K562 (cell line): ENCODE results near the gene ZNF749. TPM values are rescaled to one million over a fixed set of nuclear protein-coding genes. Genes with fewer than 3 reads are reported as not detected.

ENCODE experiments used
- DMBX1 ChIP-seq: fragments of 250-450 bp; sonication (Bioruptor Pico); IDR thresholded peaks from 2 replicates; pipeline ENCODE4 v1.8.0; 2022; ENCODE audit warnings: inconsistent platforms, mild to moderate bottlenecking, moderate library complexity, borderline replicate concordance
- ERF ChIP-seq: fragments of 450-650 bp; formaldehyde crosslinking; IDR thresholded peaks from 2 replicates; pipeline ENCODE4 v1.4.0; 2020; ENCODE audit warnings: mild to moderate bottlenecking, mixed read lengths
- FOXJ2 ChIP-seq: fragments of 200-800 bp; sonication (Bioruptor generic); IDR thresholded peaks from 2 replicates; pipeline ENCODE4 v1.6.1; 2016; ENCODE audit warnings: missing genetic modification characterization, missing compliant biosample characterization
- JUN ChIP-seq, 2 experiments: sonication (generic) in 1 of 2; formaldehyde crosslinking in 1 of 2; IDR thresholded peaks; 2 replicates each; pipeline versions ENCODE4 v1.6.1 to v1.8.0; 2012 to 2022; ENCODE audit warnings: borderline replicate concordance in 2 of 2, mild to moderate bottlenecking in 2 of 2, improper control_type of control experiment in 1 of 2, low read depth in 1 of 2, low read length in 1 of 2, missing genetic modification reagents in 1 of 2
- MAFK ChIP-seq: IDR thresholded peaks from 2 replicates; pipeline ENCODE4 v1.6.1; 2011; ENCODE audit warnings: low read length, improper control_type of control experiment
- MYC ChIP-seq, 2 experiments: fragments of 250-450 bp in 1 of 2; sonication (Bioruptor Pico) in 1 of 2; IDR thresholded peaks; 2 replicates each; pipeline versions ENCODE4 v1.5.1 to v1.6.1; 2012 to 2021; ENCODE audit warnings: low read depth in 2 of 2, borderline replicate concordance in 1 of 2, improper control_type of control experiment in 1 of 2, low read length in 1 of 2, mild to moderate bottlenecking in 1 of 2, moderate library complexity in 1 of 2
- NFRKB ChIP-seq: fragments of 450-650 bp; IDR thresholded peaks from 2 replicates; pipeline ENCODE4 v1.6.1; 2016; ENCODE audit warnings: low read depth
- NONO ChIP-seq, 2 experiments: fragments of 200-400 bp in 1 of 2; fragments of 450-650 bp in 1 of 2; formaldehyde crosslinking in 1 of 2; IDR thresholded peaks; 2 replicates each; pipeline ENCODE4 v1.6.1; 2017; ENCODE audit warnings: low read depth in 2 of 2, mild to moderate bottlenecking in 2 of 2, moderate library complexity in 2 of 2, low read length in 1 of 2
- PML ChIP-seq: IDR thresholded peaks from 2 replicates; pipeline ENCODE4 v1.6.1; 2012; ENCODE audit warnings: low read length, inconsistent platforms
- RB1 ChIP-seq: fragments of 450-650 bp; IDR thresholded peaks from 2 replicates; pipeline ENCODE4 v1.6.1; 2017; ENCODE audit warnings: low read depth, mild to moderate bottlenecking
- RNF219 ChIP-seq: fragments of 250-450 bp; sonication (Bioruptor Pico); IDR thresholded peaks from 2 replicates; pipeline ENCODE4 v1.5.0; 2022; ENCODE audit warnings: mild to moderate bottlenecking
- SRSF9 ChIP-seq: fragments of 200-400 bp; formaldehyde crosslinking; IDR thresholded peaks from 2 replicates; pipeline ENCODE4 v1.6.1; 2017; ENCODE audit warnings: low read depth, low read length, borderline replicate concordance
- TFAP4 ChIP-seq: sonication (generic); formaldehyde crosslinking; IDR thresholded peaks from 2 replicates; pipeline ENCODE4 v1.8.0; 2022; ENCODE audit warnings: missing genetic modification reagents, mild to moderate bottlenecking, moderate library complexity, borderline replicate concordance
- ZNF696 ChIP-seq: fragments of 250-450 bp; sonication (Bioruptor Pico); conservative IDR thresholded peaks from 2 replicates; pipeline ENCODE4 v1.4.0; 2020; ENCODE audit warnings: mild to moderate bottlenecking, moderate library complexity
- polyA plus RNA-seq, 8 experiments: library from polyadenylated mRNA; depleted of rRNA in 4 of 8; stranded (reverse) in 5 of 8; unstranded in 3 of 8; fragments of >200 nt; fragmentation: Nextera tagmentation in 2 of 8; fragmentation: Illumina TruSeq in 1 of 8; extraction: Ambion mirVana in 2 of 8; extraction: Trizol in 1 of 8; gene quantifications; 2 replicates each; pipeline versions ENCODE4 v1.2.1 to v1.2.3, GENCODE V29; 2011 to 2014; ENCODE audit warnings: inconsistent platforms in 1 of 8, missing spikeins in 1 of 8
- total RNA-seq, 7 experiments: library from RNA; depleted of rRNA in 6 of 7; stranded (reverse); fragments of >200 nt in 6 of 7; fragmentation: Illumina TruSeq in 2 of 7; extraction: Trizol in 2 of 7; gene quantifications; 2 replicates each; pipeline versions ENCODE4 v1.2.1 to v1.2.3, GENCODE V29; 2011 to 2021; ENCODE audit warnings: low replicate concordance in 1 of 7

Gene ZNF749
- total and polyA plus RNA-seq, 9 of the 15 experiments (the other 6 are each of a cell fraction or from before 2014, with no cell fraction given) = 5.3 to 33.2 (median 15.0) TPM

- TF ChIP-seq RNF219 (CRISPR knock-in tag) (no peak), ERF (no peak), RB1 (no peak), JUN (IDR thresholded peaks at IDR 0.05; ENCODE audit: borderline replicate concordance, low read depth, low read length) (no peak), JUN (CRISPR knock-in tag; IDR thresholded peaks at IDR 0.05; ENCODE audit: borderline replicate concordance) (no peak), NONO (IDR thresholded peaks at IDR 0.05; ENCODE audit: low read depth in 2 of 2, low read length in 1 of 2) (no peak), MYC (IDR thresholded peaks at IDR 0.05; ENCODE audit: low read depth, low read length) (no peak), MYC (CRISPR knock-in tag; IDR thresholded peaks at IDR 0.05; ENCODE audit: borderline replicate concordance, low read depth) (no peak), MAFK (no peak), DMBX1 (no peak), NFRKB (no peak), SRSF9 (no peak), PML (no peak), FOXJ2 (no peak), TFAP4 (CRISPR knock-in tag) (peak; percentile 72; the same call in 1 of the 2 replicates), ZNF696 (CRISPR knock-in tag) (no peak)
Observed at GRCh38 chr19:57477191-57478008, 42.3 kb downstream of the ZNF749 start, which contains the start of gene ZNF772 (continued).
